Middle frontal gyrus (tissue), 1 donor: ENCODE results near the gene INPP5A.

Source experiments
- DNase-seq: peaks from one replicate; pipeline ENCODE4 v3.0.0-alpha.2; 2015; ENCODE audit warnings: low spot score; ENCODE audit errors: extremely low spot score

INPP5A gene

GRCh38 chr10:132626761-132627665, 89.4 kb downstream of the INPP5A start:
- DNase-seq: no peak

- no peak for DNase-seq
These were observed 90.3 kb downstream of the INPP5A start for GRCh38 chr10:132627666-132628531.

- no peak for DNase-seq
These were observed 91.6 kb downstream of the INPP5A start for GRCh38 chr10:132628966-132629900.

GRCh38 chr10:132630156-132630555, 92.6 kb downstream of the INPP5A start:
- DNase-seq: no peak

GRCh38 chr10:132630666-132631337, 93.2 kb downstream of the INPP5A start:
- no peak for DNase-seq

- no peak for DNase-seq
These were observed 93.8 kb downstream of the INPP5A start for GRCh38 chr10:132631338-132631735.

GRCh38 chr10:132632091-132632561, 94.5 kb downstream of the INPP5A start:
- no peak for DNase-seq

- DNase-seq: peak; percentile 33
These were observed 95.5 kb downstream of the INPP5A start for GRCh38 chr10:132632851-132633684.

- no peak for DNase-seq
These were observed 96.8 kb downstream of the INPP5A start for GRCh38 chr10:132634241-132634946.

- DNase-seq: no peak
These were observed 97.3 kb downstream of the INPP5A start for GRCh38 chr10:132634947-132635271.

GRCh38 chr10:132636358-132636757, 98.8 kb downstream of the INPP5A start:
- no peak for DNase-seq

- DNase-seq: peak; percentile 78
These were observed 100.0 kb downstream of the INPP5A start for GRCh38 chr10:132637477-132638129.

- DNase-seq: no peak
These were observed 100.5 kb downstream of the INPP5A start for GRCh38 chr10:132638130-132638515.

- DNase-seq: no peak
These were observed 101.9 kb downstream of the INPP5A start for GRCh38 chr10:132639470-132639869.

- DNase-seq: no peak
These were observed 102.9 kb downstream of the INPP5A start for GRCh38 chr10:132640326-132641125.

- DNase-seq: no peak
These were observed 103.8 kb downstream of the INPP5A start for GRCh38 chr10:132641401-132641800.

- no peak for DNase-seq
These were observed 104.6 kb downstream of the INPP5A start for GRCh38 chr10:132641966-132642731.
